NOMO-1 treated with dmso at 0.1 percent for 144 hours (cell line): ENCODE data around the gene NEK8.

Experiments used
- DNase-seq: peaks from one replicate; lab custom pipeline; 2025; ENCODE audit not compliant: unreplicated experiment; lab: John Stamatoyannopoulos, UW

Gene NEK8

DNA sequence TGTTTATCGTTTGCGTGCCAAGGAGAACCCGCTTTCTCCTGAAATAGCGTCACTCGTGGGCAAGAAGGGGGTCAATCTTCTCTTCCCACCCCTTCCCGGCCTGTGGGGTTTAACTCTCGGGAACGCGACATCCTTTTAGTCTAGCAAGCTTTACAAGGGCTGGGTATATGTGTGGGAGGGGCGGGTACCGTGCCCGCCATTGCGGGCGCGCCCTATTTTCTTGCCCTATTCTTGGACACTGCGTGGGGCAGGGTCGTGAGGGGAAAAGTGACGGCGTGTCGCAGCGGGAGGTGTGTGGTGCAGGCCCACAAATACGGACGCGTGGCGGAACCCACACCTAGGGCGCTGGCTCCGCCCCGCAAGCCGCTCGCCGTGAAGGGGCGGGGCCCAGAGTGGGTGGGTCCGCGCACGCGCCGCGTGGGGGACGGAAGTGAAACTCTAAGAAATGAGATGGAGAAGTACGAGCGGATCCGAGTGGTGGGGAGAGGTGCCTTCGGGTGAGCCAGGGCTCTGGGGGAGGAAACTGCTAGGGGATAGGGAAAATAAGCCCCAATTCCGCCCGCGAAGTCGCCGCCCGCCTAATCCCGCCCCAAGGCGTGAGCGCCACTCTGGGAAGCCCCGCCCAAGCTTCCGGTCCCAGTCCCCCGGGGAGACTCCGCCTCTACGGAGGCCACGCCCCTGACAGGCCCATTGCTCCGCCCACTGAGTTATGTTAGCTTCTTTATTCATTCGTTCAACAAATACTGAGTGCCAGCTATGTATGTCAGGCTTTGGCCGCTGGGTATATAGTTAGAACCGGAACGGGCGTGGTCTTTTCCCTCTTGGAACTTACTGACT lies at the start of gene NEK8:
Gene NEK8 (plus strand): TSS at position 425 of the 837 bp plus-strand sequence. CDS start 26 bp downstream, at position 451.
- peak; percentile 97 for DNase-seq

DNA sequence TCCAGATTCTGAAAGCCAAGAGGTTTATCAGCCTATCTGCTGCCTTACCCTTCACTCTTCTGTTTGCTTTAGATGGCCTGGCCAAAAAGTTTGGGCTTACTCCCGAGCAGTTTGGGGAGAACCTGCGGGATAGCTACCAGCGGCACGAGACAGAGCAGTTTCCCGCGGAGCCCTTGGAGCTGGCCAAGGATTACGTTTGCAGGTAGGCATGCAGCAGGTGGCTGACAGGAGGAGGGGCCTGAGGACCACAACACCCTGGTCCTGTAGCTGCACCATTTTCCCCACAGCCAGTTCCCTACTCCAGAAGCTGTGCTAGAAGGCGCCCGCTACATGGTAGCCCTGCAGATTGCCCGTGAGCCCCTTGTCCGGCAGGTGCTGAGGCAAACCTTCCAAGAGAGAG lies 45.9 kb upstream of the NEK8 start:
- DNase-seq, result no peak

DNA sequence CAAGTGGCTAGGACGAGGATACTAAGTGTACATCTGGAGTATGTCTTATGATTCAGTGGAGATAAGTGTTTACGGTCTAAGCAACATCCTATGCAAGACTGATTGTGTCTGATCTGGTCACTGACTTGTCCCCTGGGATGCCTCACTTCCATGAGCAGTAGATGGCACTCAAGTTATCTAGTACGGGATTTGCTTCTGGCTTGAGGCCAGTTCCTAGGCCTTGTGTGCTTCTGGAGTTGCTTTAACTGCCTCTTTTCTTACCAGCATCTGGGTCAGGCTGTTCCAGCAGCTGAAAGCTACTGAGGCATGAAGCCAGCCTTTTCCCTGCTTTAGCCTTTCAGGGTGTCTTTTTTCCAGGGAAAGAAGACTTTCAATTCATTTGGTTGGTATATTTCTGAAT lies 43.6 kb upstream of the NEK8 start:
- no peak for DNase-seq

DNA sequence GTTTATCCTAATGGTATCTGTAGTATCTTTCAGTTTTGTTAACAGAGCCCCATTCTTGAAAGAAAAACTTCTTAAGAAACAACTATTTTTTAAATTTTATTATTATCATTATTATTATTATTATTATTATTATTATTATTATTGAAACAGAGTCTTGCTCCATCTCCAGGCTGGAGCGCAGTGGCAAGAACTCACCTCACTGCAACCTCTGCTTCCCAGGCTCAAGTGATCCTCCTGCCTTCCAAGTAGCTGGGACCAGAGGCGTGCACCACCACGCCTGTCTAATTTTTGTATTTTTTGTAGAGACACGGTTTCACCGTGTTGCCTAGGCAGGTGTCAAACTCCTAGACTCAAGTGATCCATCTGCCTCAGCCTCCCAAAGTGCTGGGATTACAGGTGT lies 43.2 kb upstream of the NEK8 start:
- DNase-seq, result no peak

DNA sequence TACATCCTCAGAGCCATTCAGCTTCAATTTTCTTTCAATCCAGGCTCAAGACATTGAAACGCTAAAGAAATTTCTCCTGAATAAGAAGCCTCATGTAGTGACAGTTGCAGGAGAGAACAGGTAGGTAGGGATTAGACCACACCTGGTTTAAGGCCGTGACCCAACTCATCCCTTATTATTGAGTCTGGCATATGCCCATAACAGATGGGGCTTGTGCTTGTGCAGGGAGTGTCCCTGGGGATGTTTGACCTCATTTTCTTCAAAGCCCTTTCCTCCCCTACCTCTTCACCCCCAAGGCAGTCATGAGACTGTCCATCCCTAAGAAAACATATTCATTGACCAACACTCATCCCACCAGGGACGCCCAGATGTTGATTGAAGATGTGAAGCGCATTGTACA lies 42.3 kb upstream of the NEK8 start:
- DNase-seq, result no peak

DNA sequence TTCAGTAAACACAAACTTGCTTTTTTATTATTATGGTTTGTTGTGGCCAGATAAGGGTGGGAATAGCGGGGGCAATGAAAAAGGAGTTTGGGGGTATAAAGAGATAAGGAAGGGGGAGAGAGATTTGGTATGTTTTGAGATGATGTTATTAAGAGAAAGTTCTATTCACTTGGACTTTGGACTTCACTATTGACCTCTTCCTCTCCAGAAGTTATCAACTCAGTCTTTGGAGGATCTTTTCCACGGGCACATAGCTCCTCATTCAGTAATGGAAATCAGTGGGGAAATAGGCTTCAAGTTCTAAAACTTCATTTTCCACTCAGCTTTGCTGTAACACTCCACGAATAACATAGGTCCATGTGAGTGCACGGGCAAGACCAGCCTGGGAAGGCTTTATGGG lies 40.1 kb upstream of the NEK8 start:
- no peak for DNase-seq

DNA sequence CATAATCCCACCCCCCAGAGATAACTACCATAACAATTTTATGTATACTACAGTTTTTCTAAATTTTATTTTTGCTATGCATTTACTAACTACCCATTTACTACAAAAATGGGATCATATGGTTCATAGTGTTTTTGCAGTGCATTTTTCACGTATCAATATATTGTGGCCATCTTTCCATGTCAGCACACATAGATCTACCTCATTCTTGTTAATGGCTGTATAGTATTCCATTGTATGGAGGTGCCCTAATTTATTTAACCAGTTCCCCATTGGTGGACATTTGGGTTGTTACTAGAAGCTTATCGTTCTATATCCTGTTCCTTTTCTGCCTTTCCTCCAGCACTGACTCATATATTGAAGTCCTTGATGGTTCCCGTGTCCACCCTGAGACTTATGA lies 39.6 kb upstream of the NEK8 start:
- DNase-seq, result no peak

DNA sequence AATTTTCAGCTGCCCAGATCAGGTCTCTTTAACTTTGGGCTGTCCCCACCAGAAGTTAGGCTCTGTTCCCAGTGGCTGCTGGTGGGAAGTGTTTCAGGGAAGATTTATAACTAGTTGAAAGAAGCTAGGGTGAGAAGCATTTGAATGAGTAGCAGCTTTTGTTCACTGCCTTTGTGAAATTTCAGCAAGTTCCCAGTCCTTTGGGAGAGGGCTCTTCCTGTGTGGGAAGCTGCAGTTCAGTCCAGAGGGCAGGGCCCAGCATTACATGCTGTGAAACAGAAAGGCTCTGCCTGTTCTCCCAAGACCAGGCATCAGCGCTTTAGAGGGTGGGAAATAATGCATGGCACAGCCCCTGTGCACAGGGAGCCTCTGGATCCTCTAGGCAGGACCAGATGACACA lies 34.7 kb upstream of the NEK8 start:
- DNase-seq, result no peak

DNA sequence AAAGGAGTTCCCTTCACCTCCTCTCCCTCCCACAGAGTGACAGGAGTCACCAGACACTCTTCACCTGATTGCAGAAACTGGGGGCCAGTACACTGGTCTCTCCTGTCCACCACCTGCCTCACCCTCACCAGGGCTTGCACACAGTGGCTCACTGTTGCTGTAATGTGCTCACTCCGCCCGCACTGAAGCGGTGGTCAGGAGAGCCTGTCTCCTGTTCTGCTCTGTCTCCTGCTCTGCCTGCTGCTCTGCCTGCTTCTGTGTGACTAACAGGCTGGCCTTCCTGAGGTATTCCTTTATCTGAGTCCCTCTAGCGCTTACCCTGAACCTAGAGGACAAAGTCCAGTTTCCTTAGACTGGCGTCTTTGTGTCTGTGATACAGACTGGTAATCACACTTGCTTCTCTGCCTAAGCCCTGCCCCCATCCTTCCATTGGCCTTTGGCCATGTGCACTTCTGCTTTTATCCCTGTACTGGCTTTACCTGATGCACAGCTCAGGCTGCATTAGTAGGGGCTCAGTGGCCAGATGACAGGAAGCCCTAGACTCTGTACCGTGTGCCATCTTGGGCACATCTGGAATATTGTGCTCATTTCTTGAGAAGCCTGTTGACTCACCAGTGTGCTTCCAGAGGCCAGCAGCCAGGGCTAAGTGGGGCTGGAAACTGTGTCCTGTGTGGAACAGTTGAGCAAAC lies 30.2 kb upstream of the NEK8 start:
- peak; percentile 19 for DNase-seq

DNA sequence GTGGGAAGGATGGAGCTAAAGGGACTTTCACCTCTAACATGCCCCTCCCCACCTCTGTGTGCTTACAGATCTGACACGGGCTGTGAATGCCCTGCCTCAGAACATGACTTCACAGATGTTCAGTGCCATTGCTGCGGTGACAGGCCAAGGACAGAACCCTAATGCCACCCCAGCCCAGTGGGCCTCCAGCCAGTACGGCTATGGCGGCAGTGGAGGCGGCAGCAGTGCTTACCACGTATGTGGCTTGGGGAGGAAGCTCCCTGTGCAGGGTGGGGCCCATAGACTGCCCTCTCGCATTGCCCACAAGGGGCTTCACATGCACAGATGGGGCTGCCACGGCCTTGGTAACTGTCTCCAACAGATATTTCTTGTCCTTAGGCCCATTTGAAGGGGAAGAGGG lies 28.3 kb upstream of the NEK8 start:
- no peak for DNase-seq

DNA sequence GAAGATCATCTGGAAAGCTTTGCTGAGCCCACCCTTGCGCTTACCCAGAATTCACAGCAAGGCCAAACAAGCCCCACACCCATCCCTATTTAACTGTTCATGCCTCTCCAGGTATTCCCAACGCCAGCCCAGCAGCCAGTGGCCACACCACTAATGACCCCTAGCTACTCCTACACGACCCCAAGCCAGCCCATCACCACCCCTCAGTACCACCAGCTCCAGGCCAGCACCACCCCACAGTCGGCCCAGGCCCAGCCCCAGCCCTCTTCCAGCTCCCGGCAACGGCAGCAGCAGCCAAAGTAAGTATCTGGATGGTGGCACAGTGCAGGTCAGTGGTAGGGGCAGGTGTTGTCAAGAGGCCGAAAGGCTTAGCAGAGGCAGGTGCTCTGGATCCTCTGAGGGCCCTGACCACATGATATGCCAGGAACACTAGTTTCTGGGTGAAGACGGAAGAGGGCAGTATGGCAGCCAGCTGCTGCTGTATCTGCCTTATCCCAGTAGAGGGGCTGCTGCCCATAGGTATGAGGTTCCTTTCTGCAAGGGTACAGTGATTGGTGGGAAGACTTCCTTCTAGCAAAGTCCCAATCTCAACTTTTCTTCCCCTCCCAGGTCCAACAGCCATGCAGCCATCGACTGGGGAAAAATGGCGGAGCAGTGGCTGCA lies 27.6 kb upstream of the NEK8 start:
- DNase-seq, result no peak

DNA sequence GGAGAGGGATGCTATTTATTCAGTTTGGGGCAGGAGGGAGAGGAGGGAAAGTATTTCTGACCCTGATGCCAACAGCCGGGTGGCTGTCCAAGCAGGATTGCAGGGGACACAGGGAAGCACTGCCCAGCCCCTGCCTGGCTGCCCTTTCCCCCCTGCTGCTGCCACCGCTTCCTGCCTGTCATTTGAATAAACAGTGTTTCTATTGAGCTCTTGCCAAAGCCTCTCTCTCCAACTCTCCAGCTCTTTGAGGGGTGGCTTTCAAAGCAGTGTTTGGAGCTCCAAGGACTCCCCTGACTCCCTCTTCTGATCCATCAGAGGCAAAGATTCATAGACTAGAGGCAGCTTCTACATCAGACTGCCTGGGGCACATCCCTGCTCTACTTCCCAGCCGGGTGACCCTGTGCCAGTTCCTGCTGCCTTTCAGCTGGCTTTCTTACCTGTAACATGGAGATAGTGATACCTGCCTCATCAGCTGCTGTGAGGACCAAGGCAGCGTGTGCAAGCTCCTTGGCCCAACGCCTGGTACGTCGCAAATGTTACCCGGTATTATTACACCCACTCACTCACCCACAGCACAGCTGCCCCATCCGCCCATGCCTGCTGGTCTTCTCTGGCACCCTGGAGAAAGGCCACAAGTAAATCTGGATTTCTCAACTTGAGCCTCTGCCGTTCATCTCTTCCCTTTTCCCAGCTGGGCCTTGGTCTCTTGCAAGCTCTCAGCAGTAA lies 26.4 kb upstream of the NEK8 start:
- DNase-seq, result no peak

DNA sequence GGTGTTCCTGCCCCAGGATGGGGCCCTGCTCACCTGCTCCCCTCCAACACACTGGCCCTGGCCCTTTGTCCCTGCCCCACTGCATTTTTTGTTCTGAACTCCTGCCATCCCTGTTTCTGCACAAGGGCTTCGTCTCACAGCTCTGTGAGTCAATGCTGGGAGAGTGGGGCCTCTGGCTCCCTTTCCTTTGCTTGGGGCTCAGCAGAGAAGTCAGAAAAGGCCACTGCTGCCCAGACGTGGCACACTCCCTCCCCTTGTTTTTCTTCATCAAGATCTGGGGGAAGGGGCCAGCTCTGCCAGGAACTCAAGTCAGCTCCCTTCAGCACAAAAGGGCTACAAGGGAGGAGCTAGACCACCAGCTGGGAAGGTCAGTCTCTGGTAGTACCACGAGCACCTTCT lies 25.8 kb upstream of the NEK8 start:
- no peak for DNase-seq

DNA sequence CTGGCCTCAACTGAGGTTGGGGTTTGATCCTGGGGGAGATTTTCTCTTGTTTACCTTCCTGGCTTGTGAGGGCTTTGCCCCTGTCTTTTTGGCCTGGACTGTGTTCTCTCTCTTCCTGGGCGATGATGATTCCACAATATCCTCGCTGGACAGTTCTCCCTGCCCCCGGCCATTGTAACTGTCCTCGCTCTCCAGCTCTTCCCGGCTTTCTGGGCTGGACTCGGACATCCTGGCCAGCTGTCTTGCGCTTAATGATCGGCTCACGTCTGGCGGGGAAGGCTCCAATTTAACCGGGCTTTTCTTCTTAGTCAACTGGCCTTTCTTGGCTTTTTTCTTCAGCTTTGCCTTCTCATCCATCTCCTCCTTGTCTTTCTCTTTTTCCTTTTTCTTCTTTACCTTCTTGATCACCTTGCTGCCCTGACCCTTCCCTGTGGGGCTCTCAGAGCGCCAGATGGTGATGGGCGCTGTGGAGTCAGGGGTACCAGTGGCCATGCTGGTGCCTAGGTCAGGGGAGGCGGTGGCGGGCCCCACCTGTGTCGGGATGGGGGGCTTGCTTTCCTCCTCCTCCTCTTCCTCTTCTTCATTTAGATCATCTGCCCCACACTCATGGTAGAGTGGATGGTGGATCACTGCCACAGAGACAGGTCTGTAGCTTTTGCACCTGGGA lies 24.9 kb upstream of the NEK8 start:
- no peak for DNase-seq

DNA sequence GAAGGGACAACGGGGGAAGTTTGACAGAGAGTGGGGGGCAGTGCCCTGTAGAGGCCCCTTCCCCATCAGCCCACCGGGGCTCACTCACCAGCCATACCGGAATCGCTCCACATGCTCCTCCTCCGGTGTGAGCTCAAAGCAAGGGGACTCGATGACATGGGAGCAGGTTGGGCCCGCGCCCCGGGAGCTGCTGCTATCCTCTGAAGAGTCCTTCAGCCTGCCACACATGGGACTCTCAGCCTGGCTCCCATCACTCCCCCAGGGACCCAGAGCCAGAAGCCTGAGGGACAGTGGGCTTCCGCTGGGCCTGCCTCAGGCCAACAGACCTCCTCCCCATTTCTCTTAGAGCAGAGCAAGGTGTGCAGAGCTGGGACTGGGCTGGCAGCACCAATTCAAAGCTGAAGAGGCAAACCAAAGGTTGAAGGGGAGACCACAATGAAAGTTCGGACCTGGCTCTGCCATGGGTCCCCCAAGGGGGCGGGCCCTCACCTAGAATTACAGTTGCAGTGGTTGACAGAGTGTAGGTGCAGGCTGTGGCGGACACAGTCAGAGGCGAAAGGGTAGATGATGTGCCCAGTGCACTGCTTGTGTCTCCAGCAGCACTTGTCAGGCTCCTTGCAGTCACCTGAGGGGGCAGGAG lies 24.2 kb upstream of the NEK8 start:
- DNase-seq, result no peak

DNA sequence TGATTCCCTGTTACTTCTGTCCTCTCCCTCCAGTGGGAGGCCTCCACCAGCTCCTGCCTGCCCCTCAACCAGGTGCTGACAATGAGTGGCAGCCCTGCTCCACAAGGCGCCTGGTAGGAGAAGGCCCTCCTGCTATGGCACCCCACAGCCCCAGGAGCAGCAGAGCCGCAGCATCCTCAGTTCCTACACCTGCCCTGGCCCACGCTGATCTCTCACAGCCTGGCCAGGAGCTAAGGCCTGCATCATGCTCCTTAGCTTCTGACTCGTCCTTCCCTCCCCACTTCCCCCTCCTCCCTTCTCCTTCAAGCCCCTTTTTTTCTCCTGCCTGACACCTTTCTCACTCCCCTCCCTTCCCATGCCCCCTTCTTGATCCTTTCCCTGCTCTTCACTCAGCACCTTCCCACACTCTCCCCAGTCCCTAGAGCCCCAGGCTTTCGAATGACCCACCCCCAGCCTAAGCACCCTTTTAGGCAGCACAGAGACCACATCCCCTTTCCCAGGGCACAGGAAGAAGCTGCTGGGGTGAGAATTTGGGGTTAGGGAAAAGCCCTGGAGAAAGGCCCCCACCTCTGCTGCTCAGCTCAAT lies 23.4 kb upstream of the NEK8 start:
- no peak for DNase-seq

DNA sequence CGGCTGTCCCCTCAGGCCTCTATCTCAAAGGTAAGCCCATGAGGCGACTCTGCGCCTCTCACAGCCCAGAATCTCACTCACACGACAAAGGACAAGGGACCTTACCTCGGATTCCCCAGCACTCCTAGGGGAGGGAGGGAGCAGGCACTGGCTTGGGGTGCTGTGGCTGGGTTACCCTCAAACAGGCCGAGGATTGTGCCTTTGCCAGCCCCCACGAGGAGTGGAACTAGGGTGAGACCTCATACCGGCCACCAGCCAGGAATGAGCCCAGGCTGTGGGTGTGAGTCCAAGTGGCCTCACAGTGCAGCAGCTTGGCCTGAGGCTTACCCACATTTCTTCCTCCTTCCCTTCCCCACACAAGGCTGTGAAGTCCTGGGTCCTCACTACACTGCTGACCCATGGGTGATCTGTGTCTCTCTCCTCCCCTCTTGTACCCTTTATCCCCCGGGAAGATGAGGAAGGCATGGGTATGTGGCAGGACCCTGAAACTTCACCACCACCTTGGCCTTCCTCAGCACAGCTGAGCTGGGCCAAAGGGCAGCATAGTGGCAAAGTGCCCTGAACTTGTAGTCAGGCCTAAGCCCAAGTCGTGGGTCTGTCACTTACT lies 22.8 kb upstream of the NEK8 start:
- DNase-seq, result no peak

DNA sequence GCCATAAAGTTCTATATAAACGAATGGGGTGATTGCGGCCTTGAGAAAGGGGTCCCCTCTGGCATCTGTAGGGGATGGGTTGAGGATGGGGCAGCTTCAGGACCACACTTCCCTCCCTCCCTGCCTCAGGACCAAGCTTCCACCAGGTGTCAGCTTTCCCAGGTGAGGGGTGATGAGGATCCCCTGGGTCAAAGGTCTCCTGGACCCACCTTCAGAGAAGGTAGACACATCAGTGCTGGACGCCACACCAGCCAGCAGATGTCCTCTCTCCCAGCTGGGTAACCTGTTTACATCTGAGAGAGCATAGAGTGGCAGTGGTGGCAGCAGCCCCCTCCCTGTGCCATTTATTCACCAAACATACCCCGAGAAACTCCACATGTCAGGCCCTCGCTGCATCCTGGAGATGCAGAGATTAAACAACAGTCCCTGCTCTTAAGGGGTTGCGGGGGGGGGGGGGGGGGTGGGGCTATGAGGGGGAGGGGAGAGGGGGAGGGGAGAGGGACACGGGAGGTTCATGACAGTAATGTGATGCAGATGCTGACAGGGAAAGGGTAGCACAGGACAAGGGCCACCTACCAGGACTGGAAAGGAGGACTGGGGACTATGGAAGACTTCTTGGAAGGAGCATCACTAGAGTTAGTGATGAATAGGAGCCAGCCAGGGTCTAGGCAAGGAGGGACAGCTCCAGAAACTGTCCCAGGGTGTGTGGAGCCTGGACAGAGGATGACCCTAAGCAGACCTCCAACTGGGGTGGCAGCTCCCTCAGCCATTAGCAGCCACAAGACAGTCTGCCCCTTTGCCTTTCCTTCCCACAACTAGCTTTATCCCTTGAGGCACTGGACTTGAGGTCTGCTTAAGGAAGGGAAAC lies 21.9 kb upstream of the NEK8 start:
- DNase-seq, result no peak

DNA sequence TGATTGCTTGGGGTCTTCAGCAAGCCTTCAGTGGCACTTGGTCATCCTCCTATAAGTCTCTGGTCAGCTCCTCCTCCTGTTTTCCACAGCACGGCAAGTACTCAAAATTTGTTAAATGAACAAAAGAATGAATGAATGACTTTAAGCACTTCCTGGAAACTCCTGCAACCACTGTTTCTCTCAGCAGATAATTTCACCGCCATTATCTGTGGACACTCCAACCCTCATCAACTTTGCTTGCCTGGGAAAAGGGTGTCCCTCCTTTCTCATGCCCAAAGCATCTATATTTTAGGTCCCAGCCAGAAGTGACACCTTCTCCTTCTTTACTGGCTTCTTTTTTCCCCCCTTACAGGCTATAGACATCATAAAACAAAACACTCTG lies 21.3 kb upstream of the NEK8 start:
- no peak for DNase-seq
